ENCODE measurements around the gene NELFA. TPM values are rescaled to one million over a fixed set of nuclear protein-coding genes. Genes with fewer than 3 reads are reported as not detected.

Gene NELFA
- total and polyA plus RNA-seq, 2 of the 13 experiments (the other 11 are each of a cell fraction or from before 2014, with no cell fraction given) = 13.3 to 18.5 TPM

DNA sequence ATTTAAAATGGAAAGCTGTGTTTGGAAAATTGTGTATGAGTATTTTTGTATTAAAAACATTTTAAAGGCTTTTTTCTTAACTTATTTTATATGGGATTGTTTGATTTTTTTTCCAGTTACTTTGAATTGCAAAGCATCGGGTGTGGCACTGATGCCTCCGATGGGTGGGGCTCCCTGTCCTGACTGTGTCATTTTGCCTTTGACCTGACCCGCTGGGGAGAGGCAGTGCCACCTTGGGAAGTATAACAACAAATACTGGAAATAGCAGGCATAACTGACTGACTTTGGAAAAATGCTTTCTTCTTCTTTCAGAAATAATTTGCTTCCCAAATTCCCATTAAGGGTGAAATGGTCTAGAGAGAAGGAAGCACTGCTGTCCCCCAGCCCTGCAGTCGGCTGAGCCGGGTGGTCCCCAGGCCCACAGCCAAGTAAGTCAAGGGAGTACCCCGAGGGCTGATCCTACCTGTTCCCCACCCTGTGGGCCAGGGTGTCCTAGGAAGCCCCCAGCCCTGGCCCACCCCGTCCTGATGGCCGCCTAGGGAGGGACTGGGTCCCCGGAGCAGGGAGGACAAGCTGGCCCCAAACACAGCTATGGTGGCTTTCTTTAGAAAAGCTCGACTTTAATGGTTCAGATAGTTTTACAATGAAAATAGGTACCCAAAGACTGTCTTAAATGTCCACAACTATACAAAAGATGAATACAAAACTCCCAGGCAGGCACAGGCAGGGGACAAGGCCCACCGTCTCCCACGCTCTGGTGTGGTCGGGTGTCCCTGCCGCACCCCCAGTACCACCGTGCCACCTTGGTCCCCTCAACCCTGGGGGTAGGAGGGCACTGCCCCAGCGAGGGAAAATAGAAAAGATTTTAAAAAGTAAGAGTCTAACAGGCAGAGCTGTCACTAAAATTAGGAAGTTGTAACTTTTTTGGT lies 26.4 kb downstream of the NELFA start:
- Histone ChIP-seq H3K79me2 (ENCODE audit: insufficient read depth, low read length) (no peaks in the 10 kb centered on the region), H3K4me2 (ENCODE audit: low read depth, low read length) (no peak overlapping the region), H3K27ac (ENCODE audit: extremely low read length, insufficient read depth, low read length) (no peak overlapping the region), H3K4me3 (replicated peaks in 1 of 3; ENCODE audit: insufficient read depth in 1 of 3, low read depth in 2 of 3, low read length in 3 of 3) (no peak overlapping the region), H3K27me3 (ENCODE audit: control insufficient read depth in 1 of 2, insufficient read depth in 2 of 2, low read length in 2 of 2) (no peaks in the 10 kb centered on the region), H3K9ac (ENCODE audit: insufficient read depth, low read depth, low read length) (no peak overlapping the region), H3K4me1 (ENCODE audit: insufficient read depth, low read length) (no peaks in the 10 kb centered on the region), H3K36me3 (replicated peaks in 1 of 2; ENCODE audit: control insufficient read depth in 1 of 2, insufficient read depth in 2 of 2, low read length in 2 of 2) (peaks cover 35 to 81% of the 10 kb centered on the region in 2 experiments; a peak in 4 of 5 replicates), H3K9me3 (ENCODE audit: low read length) (no peaks in the 10 kb centered on the region), H4K20me1 (ENCODE audit: insufficient read depth, low read length) (peaks cover 6% of the 10 kb centered on the region; the same call in 1 of the 2 replicates), H2AFZ (ENCODE audit: low read length) (no peak overlapping the region)
- CTCF ChIA-PET (ENCODE audit: low intra/inter-chr PET ratio, low total read pairs) = no interaction called here
- POLR2A ChIA-PET = no interaction called here
- BruUV-seq (replicated peaks) = no TSS peak
- 97% methylated on average over 12 of the region's 16 CpGs for WGBS (ENCODE audit: low lambda C conversion rate)
- in situ Hi-C loops (cut with HindIII; ENCODE audit: extremely low pct_ligation_motif_present, low pct_unique_long_range_greater_than_20kb) (no loop called here), intact Hi-C loops (cut with micrococcal nuclease; ENCODE audit: unreplicated experiment) (no loop called here)
- no peak for FAIRE-seq
- DNase-seq (ENCODE audit: low spot score) = no peak
- TF ChIP-seq NR2F2 (IDR thresholded peaks at IDR 0.05; ENCODE audit: borderline replicate concordance, low read depth) (no peak), SRSF9 (IDR thresholded peaks at IDR 0.05; ENCODE audit: borderline replicate concordance, insufficient read depth, low read depth, low read length, poor library complexity, severe bottlenecking) (no peak), ZNF382 (CRISPR knock-in tag; IDR thresholded peaks at IDR 0.05; ENCODE audit: borderline replicate concordance) (no peak), HMGA1 (CRISPR knock-in tag; conservative IDR thresholded peaks at IDR 0.05) (no peak), ZNF629 (CRISPR knock-in tag; conservative IDR thresholded peaks at IDR 0.05) (no peak), MAZ (IDR thresholded peaks at IDR 0.05; ENCODE audit: borderline replicate concordance, low read depth, low read length) (no peak), MAZ (CRISPR knock-in tag; IDR thresholded peaks at IDR 0.05; ENCODE audit: low read depth) (no peak), LCORL (IDR thresholded peaks at IDR 0.05) (no peak), LCORL (CRISPR knock-in tag; IDR thresholded peaks at IDR 0.05) (no peak), PHB2 (IDR thresholded peaks at IDR 0.05; ENCODE audit: partially characterized antibody) (no peak), PAX8 (CRISPR knock-in tag; IDR thresholded peaks at IDR 0.05; ENCODE audit: borderline replicate concordance) (no peak)
- TF ChIP-seq, protein P1, sequence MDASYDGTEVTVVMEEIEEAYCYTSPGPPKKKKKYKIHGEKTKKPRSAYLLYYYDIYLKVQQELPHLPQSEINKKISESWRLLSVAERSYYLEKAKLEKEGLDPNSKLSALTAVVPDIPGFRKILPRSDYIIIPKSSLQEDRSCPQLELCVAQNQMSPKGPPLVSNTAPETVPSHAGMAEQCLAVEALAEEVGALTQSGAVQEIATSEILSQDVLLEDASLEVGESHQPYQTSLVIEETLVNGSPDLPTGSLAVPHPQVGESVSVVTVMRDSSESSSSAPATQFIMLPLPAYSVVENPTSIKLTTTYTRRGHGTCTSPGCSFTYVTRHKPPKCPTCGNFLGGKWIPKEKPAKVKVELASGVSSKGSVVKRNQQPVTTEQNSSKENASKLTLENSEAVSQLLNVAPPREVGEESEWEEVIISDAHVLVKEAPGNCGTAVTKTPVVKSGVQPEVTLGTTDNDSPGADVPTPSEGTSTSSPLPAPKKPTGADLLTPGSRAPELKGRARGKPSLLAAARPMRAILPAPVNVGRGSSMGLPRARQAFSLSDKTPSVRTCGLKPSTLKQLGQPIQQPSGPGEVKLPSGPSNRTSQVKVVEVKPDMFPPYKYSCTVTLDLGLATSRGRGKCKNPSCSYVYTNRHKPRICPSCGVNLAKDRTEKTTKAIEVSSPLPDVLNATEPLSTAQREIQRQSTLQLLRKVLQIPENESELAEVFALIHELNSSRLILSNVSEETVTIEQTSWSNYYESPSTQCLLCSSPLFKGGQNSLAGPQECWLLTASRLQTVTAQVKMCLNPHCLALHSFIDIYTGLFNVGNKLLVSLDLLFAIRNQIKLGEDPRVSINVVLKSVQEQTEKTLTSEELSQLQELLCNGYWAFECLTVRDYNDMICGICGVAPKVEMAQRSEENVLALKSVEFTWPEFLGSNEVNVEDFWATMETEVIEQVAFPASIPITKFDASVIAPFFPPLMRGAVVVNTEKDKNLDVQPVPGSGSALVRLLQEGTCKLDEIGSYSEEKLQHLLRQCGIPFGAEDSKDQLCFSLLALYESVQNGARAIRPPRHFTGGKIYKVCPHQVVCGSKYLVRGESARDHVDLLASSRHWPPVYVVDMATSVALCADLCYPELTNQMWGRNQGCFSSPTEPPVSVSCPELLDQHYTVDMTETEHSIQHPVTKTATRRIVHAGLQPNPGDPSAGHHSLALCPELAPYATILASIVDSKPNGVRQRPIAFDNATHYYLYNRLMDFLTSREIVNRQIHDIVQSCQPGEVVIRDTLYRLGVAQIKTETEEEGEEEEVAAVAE (CRISPR knock-in tag; IDR thresholded peaks at IDR 0.05; ENCODE audit: borderline replicate concordance) = no peak
- TF ChIP-seq, protein P2, sequence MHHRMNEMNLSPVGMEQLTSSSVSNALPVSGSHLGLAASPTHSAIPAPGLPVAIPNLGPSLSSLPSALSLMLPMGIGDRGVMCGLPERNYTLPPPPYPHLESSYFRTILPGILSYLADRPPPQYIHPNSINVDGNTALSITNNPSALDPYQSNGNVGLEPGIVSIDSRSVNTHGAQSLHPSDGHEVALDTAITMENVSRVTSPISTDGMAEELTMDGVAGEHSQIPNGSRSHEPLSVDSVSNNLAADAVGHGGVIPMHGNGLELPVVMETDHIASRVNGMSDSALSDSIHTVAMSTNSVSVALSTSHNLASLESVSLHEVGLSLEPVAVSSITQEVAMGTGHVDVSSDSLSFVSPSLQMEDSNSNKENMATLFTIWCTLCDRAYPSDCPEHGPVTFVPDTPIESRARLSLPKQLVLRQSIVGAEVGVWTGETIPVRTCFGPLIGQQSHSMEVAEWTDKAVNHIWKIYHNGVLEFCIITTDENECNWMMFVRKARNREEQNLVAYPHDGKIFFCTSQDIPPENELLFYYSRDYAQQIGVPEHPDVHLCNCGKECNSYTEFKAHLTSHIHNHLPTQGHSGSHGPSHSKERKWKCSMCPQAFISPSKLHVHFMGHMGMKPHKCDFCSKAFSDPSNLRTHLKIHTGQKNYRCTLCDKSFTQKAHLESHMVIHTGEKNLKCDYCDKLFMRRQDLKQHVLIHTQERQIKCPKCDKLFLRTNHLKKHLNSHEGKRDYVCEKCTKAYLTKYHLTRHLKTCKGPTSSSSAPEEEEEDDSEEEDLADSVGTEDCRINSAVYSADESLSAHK (CRISPR knock-in tag; IDR thresholded peaks at IDR 0.05; ENCODE audit: borderline replicate concordance) = no peak
- ATAC-seq = no peak
